ENCODE measurements around the gene PAFAH2. TPM values are rescaled to one million over a fixed set of nuclear protein-coding genes. Genes with fewer than 3 reads are reported as not detected.
A peak's percentile ranks its signal among the peaks of the same experiment; 100 is the strongest.

The PAFAH2 gene
- total and polyA plus RNA-seq, 11 donors: 5.8 to 18.6 (median 9.2) TPM

- peaks cover 7 to 62% (median 20%) of the 10 kb centered on the region in 9 donors for H3K27me3 ChIP-seq
- ATAC-seq (no peak), DNase-seq (no peak)
- no peaks in the 10 kb centered on the region for H3K9me3 ChIP-seq
- WGBS, 4 donors: 42 to 75% (median 63%) methylated on average over 2 of the region's 2 CpGs
- no peak overlapping the region for H3K4me3 ChIP-seq
- intact Hi-C loops (cut with DNase I): no loop called here
- H3K4me1 ChIP-seq: peaks cover 0 to 40% (median 14%) of the 10 kb centered on the region in 12 donors
- H3K27ac ChIP-seq: peak overlapping the region in 2 of 12 donors; percentile 14 to 17
- TF ChIP-seq, protein P1, sequence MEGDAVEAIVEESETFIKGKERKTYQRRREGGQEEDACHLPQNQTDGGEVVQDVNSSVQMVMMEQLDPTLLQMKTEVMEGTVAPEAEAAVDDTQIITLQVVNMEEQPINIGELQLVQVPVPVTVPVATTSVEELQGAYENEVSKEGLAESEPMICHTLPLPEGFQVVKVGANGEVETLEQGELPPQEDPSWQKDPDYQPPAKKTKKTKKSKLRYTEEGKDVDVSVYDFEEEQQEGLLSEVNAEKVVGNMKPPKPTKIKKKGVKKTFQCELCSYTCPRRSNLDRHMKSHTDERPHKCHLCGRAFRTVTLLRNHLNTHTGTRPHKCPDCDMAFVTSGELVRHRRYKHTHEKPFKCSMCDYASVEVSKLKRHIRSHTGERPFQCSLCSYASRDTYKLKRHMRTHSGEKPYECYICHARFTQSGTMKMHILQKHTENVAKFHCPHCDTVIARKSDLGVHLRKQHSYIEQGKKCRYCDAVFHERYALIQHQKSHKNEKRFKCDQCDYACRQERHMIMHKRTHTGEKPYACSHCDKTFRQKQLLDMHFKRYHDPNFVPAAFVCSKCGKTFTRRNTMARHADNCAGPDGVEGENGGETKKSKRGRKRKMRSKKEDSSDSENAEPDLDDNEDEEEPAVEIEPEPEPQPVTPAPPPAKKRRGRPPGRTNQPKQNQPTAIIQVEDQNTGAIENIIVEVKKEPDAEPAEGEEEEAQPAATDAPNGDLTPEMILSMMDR (IDR thresholded peaks at IDR 0.05): no peak
- no peak for TF ChIP-seq POLR2A (IDR thresholded peaks at IDR 0.05)
- H3K36me3 ChIP-seq: no peaks in the 10 kb centered on the region
Measured at GRCh38 chr1:26043765-26044164, 45.9 kb upstream of the PAFAH2 start.

- Histone ChIP-seq H3K36me3 (no peaks in the 10 kb centered on the region), H3K27ac (peak overlapping the region in 1 of 12 donors; percentile 30), H3K9me3 (no peaks in the 10 kb centered on the region), H3K4me1 (peaks cover 0 to 56% (median 14%) of the 10 kb centered on the region in 12 donors), H3K4me3 (no peak overlapping the region), H3K27me3 (peaks cover 7 to 45% (median 20%) of the 10 kb centered on the region in 9 donors)
- intact Hi-C loops (cut with DNase I): no loop called here
- DNase-seq (no peak), ATAC-seq (no peak)
- whole genome bisulfite sequencing, 4 donors: 61 to 70% (median 68%) methylated on average over 3 to 4 of the region's 4 CpGs
- TF ChIP-seq, protein P1 (IDR thresholded peaks at IDR 0.05): no peak
- TF ChIP-seq POLR2A (IDR thresholded peaks at IDR 0.05): no peak
Measured at GRCh38 chr1:26041978-26042377, 44.1 kb upstream of the PAFAH2 start.

- Histone ChIP-seq H3K4me3 (no peak overlapping the region), H3K4me1 (peaks cover 0 to 58% (median 14%) of the 10 kb centered on the region in 12 donors), H3K27ac (no peak overlapping the region), H3K9me3 (no peaks in the 10 kb centered on the region), H3K36me3 (no peaks in the 10 kb centered on the region), H3K27me3 (peaks cover 7 to 39% (median 17%) of the 10 kb centered on the region in 9 donors)
- TF ChIP-seq POLR2A (IDR thresholded peaks at IDR 0.05): no peak
- TF ChIP-seq, protein P1 (IDR thresholded peaks at IDR 0.05): no peak
- DNase-seq: no peak
- WGBS, 4 donors: 62 to 76% (median 66%) methylated on average over 5 to 7 of the region's 7 CpGs
- ATAC-seq: no peak
- intact Hi-C loops (cut with DNase I): no loop called here
Measured at GRCh38 chr1:26041401-26041800, 43.5 kb upstream of the PAFAH2 start.

GRCh38 chr1:26038904-26039303, 41.0 kb upstream of the PAFAH2 start:
- no peaks in the 10 kb centered on the region for H3K9me3 ChIP-seq
- intact Hi-C loops (cut with DNase I): loop anchor here (2.0 to 10.0 kb wide), 13 partner anchors 43 to 276 kb away; partner anchors contain the start of genes CEP85 (in 4 of the 10), CD52 (in 1 of the 10), FAM110D (in 1 of the 10) and SH3BGRL3 (in 1 of the 10)
- WGBS, 4 donors: 44 to 69% (median 56%) methylated on average over 3 to 6 of the region's 6 CpGs
- peaks cover 0 to 20% (median 2%) of the 10 kb centered on the region in 9 donors for H3K27me3 ChIP-seq
- DNase-seq: no peak
- TF ChIP-seq POLR2A (IDR thresholded peaks at IDR 0.05): no peak
- TF ChIP-seq, protein P1 (IDR thresholded peaks at IDR 0.05): no peak
- H3K4me3 ChIP-seq: no peak overlapping the region
- peak overlapping the region in 9 of 12 donors; percentile 49 to 97 (median 95) for H3K27ac ChIP-seq
- no peaks in the 10 kb centered on the region for H3K36me3 ChIP-seq
- H3K4me1 ChIP-seq: peaks cover 0 to 46% (median 13%) of the 10 kb centered on the region in 12 donors
- no peak for ATAC-seq

All from heart left ventricle (tissue), 16 donors.